ENCODE measurements around the gene SCN1B. TPM values are rescaled to one million over a fixed set of nuclear protein-coding genes. Genes with fewer than 3 reads are reported as not detected.
"Not testable (repeated sequence)": the region's sequence is repeated elsewhere in the genome, so short reads cannot be mapped to it uniquely, and the experiment has no call there.

Gene SCN1B
- total RNA-seq, 6 experiments from 2014 or later = 2.6 to 4.9 (median 3.6) TPM

DNA sequence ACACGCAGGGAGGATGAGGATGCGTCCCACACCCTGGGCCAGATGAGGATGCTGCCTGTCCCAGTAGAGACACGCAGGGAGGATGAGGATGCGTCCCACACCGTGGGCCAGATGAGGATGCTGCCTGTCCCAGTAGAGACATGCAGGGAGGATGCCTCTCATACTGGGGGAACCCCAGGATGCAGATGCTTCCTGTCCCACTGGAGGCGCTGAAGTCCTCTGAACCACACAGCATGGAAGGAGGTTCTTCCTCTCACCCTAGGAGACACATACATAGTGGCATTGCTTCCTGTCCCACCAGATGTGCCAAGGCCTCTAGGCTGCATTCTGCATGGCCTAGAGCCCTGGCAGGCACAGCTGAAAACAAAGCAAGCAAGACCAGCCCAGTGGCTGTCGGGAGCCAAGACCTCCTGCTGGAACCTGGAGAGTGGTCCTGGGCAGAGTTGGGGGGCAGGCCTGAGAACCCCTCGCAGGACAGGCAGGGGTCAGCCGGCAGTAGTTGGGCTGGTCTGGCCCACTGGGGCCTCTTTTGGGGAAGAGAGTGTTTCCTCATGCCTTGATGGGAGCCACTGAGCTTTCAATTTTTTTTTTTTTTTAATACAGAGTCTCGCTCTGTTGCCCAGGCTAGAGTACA is 15.5 kb downstream of the SCN1B start:
- TF ChIP-seq CTCF (IDR thresholded peaks at IDR 0.05) (peak; percentile 9 to 25 (median 18)), POLR2A (IDR thresholded peaks at IDR 0.05) (no peak)
- no peak for DNase-seq
- no peaks in the 10 kb centered on the region for H3K27me3 ChIP-seq
- intact Hi-C loops (cut with DNase I) = no loop called here
- 29% methylated on average over 8 of the region's 10 CpGs for WGBS (ENCODE audit: insufficient coverage, low coverage, low lambda C conversion rate, missing lambda C conversion rate)
- H3K27ac ChIP-seq = peak overlapping the region in 1 of 3 donors; percentile 50
- ATAC-seq = no peak
- H3K4me3 ChIP-seq = no peak overlapping the region
- no peaks in the 10 kb centered on the region for H3K9me3 ChIP-seq
- peaks cover 0 to 56% (median 26%) of the 10 kb centered on the region in 4 donors for H3K4me1 ChIP-seq
- H3K36me3 ChIP-seq = peaks cover 0 to 17% (median 8%) of the 10 kb centered on the region in 4 donors

DNA sequence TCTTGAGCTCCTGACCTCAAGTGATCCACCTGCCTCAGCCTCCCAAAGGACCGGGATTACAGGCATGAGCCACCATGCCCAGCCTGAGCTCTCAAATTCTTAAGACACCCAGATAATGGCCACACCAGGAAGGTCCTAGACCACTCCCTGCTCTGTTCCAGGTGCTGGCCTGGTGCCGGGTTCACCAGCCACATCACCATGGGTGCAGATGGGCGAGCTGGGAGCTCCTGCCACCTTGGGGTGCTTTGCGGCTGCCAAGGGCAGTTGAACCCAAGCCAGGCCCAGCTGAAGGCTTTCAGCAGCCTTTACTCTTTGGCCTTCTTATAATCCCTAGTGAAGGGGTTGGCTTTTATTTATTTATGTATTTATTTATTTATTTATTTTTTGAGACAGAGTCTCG is 16.2 kb downstream of the SCN1B start:
- DNase-seq = peak in 1 of 3 donors; percentile 76
- 36% methylated on average over 2 of the region's 5 CpGs for WGBS (ENCODE audit: insufficient coverage, low coverage, low lambda C conversion rate, missing lambda C conversion rate)
- H3K27ac ChIP-seq = peak overlapping the region in 1 of 3 donors; percentile 50
- H3K4me3 ChIP-seq = no peak overlapping the region
- intact Hi-C loops (cut with DNase I) = no loop called here
- H3K9me3 ChIP-seq = no peaks in the 10 kb centered on the region
- TF ChIP-seq POLR2A (IDR thresholded peaks at IDR 0.05) (no peak), CTCF (IDR thresholded peaks at IDR 0.05) (no peak)
- no peak for ATAC-seq
- no peaks in the 10 kb centered on the region for H3K27me3 ChIP-seq
- peaks cover 0 to 62% (median 26%) of the 10 kb centered on the region in 4 donors for H3K4me1 ChIP-seq
- peaks cover 0 to 23% (median 11%) of the 10 kb centered on the region in 4 donors for H3K36me3 ChIP-seq

- TF ChIP-seq CTCF (IDR thresholded peaks at IDR 0.05) (peak in 1 of 4 donors; percentile 8), POLR2A (IDR thresholded peaks at IDR 0.05) (peak; percentile 64)
- WGBS (ENCODE audit: insufficient coverage, low coverage, low lambda C conversion rate, missing lambda C conversion rate) = 46% methylated on average over 3 of the region's 12 CpGs
- ATAC-seq = peak; percentile 74 to 81 (median 77)
- peaks cover 0 to 38% (median 18%) of the 10 kb centered on the region in 4 donors for H3K36me3 ChIP-seq
- peaks cover 0 to 69% (median 25%) of the 10 kb centered on the region in 4 donors for H3K4me1 ChIP-seq
- H3K4me3 ChIP-seq = peak overlapping the region in 2 of 3 donors; percentile 1 to 11
- H3K27me3 ChIP-seq = no peaks in the 10 kb centered on the region
- peak; percentile 82 to 94 (median 92) for DNase-seq
- no peaks in the 10 kb centered on the region for H3K9me3 ChIP-seq
- intact Hi-C loops (cut with DNase I) = no loop called here
- peak overlapping the region in 2 of 3 donors; percentile 29 to 50 for H3K27ac ChIP-seq
These were observed 18.7 kb downstream of the SCN1B start for GRCh38 chr19:35048911-35049411.

DNA sequence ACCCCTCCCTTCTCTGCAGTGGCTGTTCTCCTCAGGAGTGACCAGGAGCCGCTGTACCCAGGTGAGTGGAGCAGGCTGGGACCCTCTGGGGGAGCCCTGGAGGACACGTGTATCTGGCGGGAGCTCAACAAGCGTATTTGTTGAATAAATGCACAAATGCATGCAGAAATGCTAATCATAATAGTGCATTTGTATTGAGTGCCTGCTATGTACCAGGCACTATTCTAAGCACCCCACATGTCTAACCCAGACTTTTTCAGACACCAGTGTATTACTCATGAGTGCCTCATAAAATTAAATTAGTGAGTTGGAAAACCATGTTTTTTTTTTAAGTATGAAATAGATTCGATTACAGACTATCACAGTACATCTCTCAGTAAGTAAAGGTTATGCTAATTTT is 19.2 kb downstream of the SCN1B start:
- no peaks in the 10 kb centered on the region for H3K9me3 ChIP-seq
- ATAC-seq (no peak), DNase-seq (no peak)
- WGBS (ENCODE audit: insufficient coverage, low coverage, low lambda C conversion rate, missing lambda C conversion rate) = 60% methylated on average over 5 of the region's 5 CpGs
- no peaks in the 10 kb centered on the region for H3K27me3 ChIP-seq
- peak overlapping the region in 1 of 3 donors; percentile 11 for H3K4me3 ChIP-seq
- H3K4me1 ChIP-seq = peaks cover 0 to 68% (median 24%) of the 10 kb centered on the region in 4 donors
- TF ChIP-seq CTCF (IDR thresholded peaks at IDR 0.05) (no peak), POLR2A (IDR thresholded peaks at IDR 0.05) (no peak)
- H3K36me3 ChIP-seq = peaks cover 0 to 38% (median 18%) of the 10 kb centered on the region in 4 donors
- intact Hi-C loops (cut with DNase I) = no loop called here
- H3K27ac ChIP-seq = peak overlapping the region in 2 of 3 donors; percentile 29 to 50

DNA sequence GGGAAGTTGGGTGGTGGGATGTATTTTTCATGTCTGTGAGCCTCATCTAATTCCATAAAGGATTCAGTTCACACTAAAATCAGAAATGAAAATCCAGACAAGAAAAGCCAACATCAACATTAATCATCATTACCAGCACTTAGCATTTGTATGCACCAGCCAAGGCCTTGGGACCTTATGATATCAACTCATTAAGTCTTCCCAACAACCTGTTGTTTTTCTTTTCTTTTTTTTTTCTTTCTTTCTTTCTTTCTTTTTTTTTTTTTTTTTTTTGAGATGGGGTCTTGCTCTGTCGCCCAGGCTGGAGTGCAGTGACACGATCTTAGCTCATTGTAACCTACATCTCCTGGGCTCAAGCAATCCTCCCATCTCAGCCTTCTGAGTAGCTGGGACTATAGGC is 20.4 kb downstream of the SCN1B start:
- intact Hi-C loops (cut with DNase I); H3K9me3 ChIP-seq; H3K27me3 ChIP-seq; ATAC-seq; H3K4me3 ChIP-seq; H3K27ac ChIP-seq; DNase-seq: not testable (repeated sequence)
- 94% methylated on average over 2 of the region's 2 CpGs for WGBS (ENCODE audit: insufficient coverage, low coverage, low lambda C conversion rate, missing lambda C conversion rate)
- Histone ChIP-seq H3K4me1 (peaks cover 0 to 56% (median 24%) of the 10 kb centered on the region in 4 donors), H3K36me3 (peaks cover 0 to 47% (median 23%) of the 10 kb centered on the region in 4 donors)

GRCh38 chr19:35051268-35051667 is 21.0 kb downstream of the SCN1B start:
- DNase-seq; H3K27me3 ChIP-seq; H3K4me3 ChIP-seq; H3K27ac ChIP-seq; intact Hi-C loops (cut with DNase I); ATAC-seq; H3K9me3 ChIP-seq: not testable (repeated sequence)
- peaks cover 0 to 51% (median 21%) of the 10 kb centered on the region in 4 donors for H3K4me1 ChIP-seq
- 85% methylated on average over 4 of the region's 4 CpGs for WGBS (ENCODE audit: insufficient coverage, low coverage, low lambda C conversion rate, missing lambda C conversion rate)
- peaks cover 0 to 47% (median 23%) of the 10 kb centered on the region in 4 donors for H3K36me3 ChIP-seq
